Trophoblast cell (in vitro differentiated cells and primary cell): ENCODE results near the gene ENO1.

Experiments used
- DNase-seq, 2 donors: peaks; one replicate each; pipeline ENCODE4 v3.0.0-alpha.2; 2016
- H2AFZ ChIP-seq: 2 replicates; pipeline ENCODE4 v1.6.1; 2013; ENCODE audit warnings: low read length, moderate library complexity, mild to moderate bottlenecking; ENCODE audit not compliant: insufficient read depth, poor library complexity
- H2AK5ac ChIP-seq: 2 replicates; pipeline ENCODE4 v1.6.1; 2013; ENCODE audit warnings: mild to moderate bottlenecking, low read length
- H2BK120ac ChIP-seq: 2 replicates; pipeline ENCODE4 v1.6.1; 2013; ENCODE audit warnings: low read length, mild to moderate bottlenecking, moderate library complexity; ENCODE audit not compliant: insufficient read depth, poor library complexity
- H2BK12ac ChIP-seq: 2 replicates; pipeline ENCODE4 v1.6.1; 2013; ENCODE audit warnings: mild to moderate bottlenecking, low read length, moderate library complexity
- H2BK5ac ChIP-seq: 2 replicates; pipeline ENCODE4 v1.6.1; 2013; ENCODE audit warnings: low read length, low read depth, moderate library complexity, mild to moderate bottlenecking; ENCODE audit not compliant: poor library complexity
- H3K14ac ChIP-seq: 2 replicates; pipeline ENCODE4 v1.6.1; 2013; ENCODE audit warnings: mild to moderate bottlenecking, low read length
- H3K18ac ChIP-seq: 2 replicates; pipeline ENCODE4 v1.6.1; 2013; ENCODE audit warnings: mild to moderate bottlenecking, low read length
- H3K23ac ChIP-seq: 2 replicates; pipeline ENCODE4 v1.6.1; 2013; ENCODE audit warnings: low read length
- H3K27ac ChIP-seq: 2 replicates; pipeline ENCODE4 v1.5.1; 2013; ENCODE audit warnings: low read depth, mild to moderate bottlenecking, inconsistent platforms, low read length, moderate library complexity
- H3K27me3 ChIP-seq: 2 replicates; pipeline ENCODE4 v1.6.1; 2013; ENCODE audit warnings: inconsistent platforms, mild to moderate bottlenecking, low read length, moderate library complexity; ENCODE audit not compliant: insufficient read depth
- H3K36me3 ChIP-seq, 2 experiments: 1 replicate in 1 of 2; 2 replicates in 1 of 2; pipeline ENCODE4 v1.6.1; 2013; ENCODE audit warnings: low read length in 2 of 2, mild to moderate bottlenecking in 2 of 2, moderate library complexity in 1 of 2; ENCODE audit not compliant: insufficient read depth in 2 of 2, control insufficient read depth in 1 of 2
- H3K4ac ChIP-seq: 2 replicates; pipeline ENCODE4 v1.6.1; 2013; ENCODE audit warnings: low read depth, mild to moderate bottlenecking, low read length, moderate library complexity
- H3K4me1 ChIP-seq, 2 experiments: 1 replicate in 1 of 2; 2 replicates in 1 of 2; pipeline ENCODE4 v1.6.1; 2013; ENCODE audit warnings: low read length in 2 of 2, mild to moderate bottlenecking in 2 of 2, moderate library complexity in 1 of 2; ENCODE audit not compliant: insufficient read depth in 2 of 2, control insufficient read depth in 1 of 2
- H3K4me2 ChIP-seq: 2 replicates; pipeline ENCODE4 v1.6.1; 2013; ENCODE audit warnings: inconsistent platforms, mild to moderate bottlenecking, low read length, moderate library complexity
- H3K4me3 ChIP-seq: 2 replicates; pipeline ENCODE4 v1.5.1; 2013; ENCODE audit warnings: mild to moderate bottlenecking, low read depth, low read length, inconsistent platforms
- H3K79me1 ChIP-seq: one replicate; pipeline ENCODE4 v1.6.1; 2013; ENCODE audit warnings: low read length
- H3K79me2 ChIP-seq: 2 replicates; pipeline ENCODE4 v1.6.1; 2013; ENCODE audit warnings: low read length, mild to moderate bottlenecking; ENCODE audit not compliant: control insufficient read depth, insufficient read depth, poor library complexity
- H3K9ac ChIP-seq: 2 replicates; pipeline ENCODE4 v1.6.1; 2013; ENCODE audit warnings: mild to moderate bottlenecking, low read length
- H3K9me3 ChIP-seq: 2 replicates; pipeline ENCODE4 v1.6.1; 2013; ENCODE audit warnings: low read depth, mild to moderate bottlenecking, control low read depth, inconsistent platforms, low read length; ENCODE audit not compliant: insufficient read depth
- H4K12ac ChIP-seq: 2 replicates; pipeline ENCODE4 v1.6.1; 2013; ENCODE audit warnings: low read depth, mild to moderate bottlenecking, low read length, moderate library complexity
- H4K8ac ChIP-seq: 2 replicates; pipeline ENCODE4 v1.6.1; 2013; ENCODE audit warnings: low read depth, mild to moderate bottlenecking, low read length, moderate library complexity
- H4K91ac ChIP-seq: one replicate; pipeline ENCODE4 v1.6.1; 2013; ENCODE audit warnings: low read depth, mild to moderate bottlenecking, low read length, moderate library complexity
- WGBS: extraction: QIAGEN DNeasy Blood & Tissue Kit; methylation state at CpG from one replicate; pipeline ENCODE4 v1.1.7; 2013; ENCODE audit warnings: missing lambda C conversion rate; ENCODE audit not compliant: insufficient read length, insufficient coverage; ENCODE audit errors: extremely low coverage; 5-methylcytosine and 5-hydroxymethylcytosine counted together

Gene ENO1

DNA sequence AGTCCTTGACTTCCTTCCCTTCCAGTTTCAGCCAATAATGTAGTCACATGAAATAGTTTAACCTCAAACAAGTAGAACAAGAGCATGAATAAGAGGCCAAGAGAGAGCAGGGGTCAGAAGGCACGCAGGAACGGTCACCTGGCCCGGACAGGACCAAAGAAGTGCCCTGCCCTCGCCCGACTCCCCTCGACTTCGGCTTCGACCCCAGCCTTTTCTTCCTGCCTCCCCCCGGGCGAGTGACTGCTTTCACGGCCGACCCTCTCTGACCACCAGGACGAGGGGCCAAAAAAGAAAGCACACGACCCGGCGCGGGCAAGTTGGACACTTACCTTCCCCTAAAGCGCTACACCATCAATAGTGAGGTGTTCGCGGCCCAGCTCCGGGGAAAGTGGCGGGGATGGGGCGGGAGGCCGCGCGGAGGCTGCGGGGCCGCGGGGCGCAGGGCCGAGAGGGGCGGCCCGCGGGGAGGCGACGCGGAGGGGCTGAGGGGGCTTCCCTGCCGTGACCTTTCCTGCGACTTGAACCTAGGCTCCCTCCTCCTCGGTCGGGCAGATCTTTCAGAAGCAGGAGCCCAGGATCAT, 61.6 kb downstream of the ENO1 start:
- Histone ChIP-seq H4K8ac (peak overlapping the region; percentile 81), H3K79me2 (peaks cover 11% of the 10 kb centered on the region), H3K4me3 (peak overlapping the region; percentile 91), H3K9ac (peak overlapping the region; percentile 96), H4K91ac (peak overlapping the region; percentile 85), H3K4ac (peak overlapping the region; percentile 18), H2AFZ (peak overlapping the region; percentile 14), H2BK120ac (peak overlapping the region; percentile 15), H3K27me3 (no peaks in the 10 kb centered on the region), H2BK5ac (peak overlapping the region; percentile 85), H3K9me3 (no peaks in the 10 kb centered on the region), H3K18ac (peak overlapping the region; percentile 95), H3K4me1 (peaks cover 0 to 2% of the 10 kb centered on the region in 2 experiments), H3K4me2 (peak overlapping the region; percentile 65), H4K12ac (peak overlapping the region; percentile 12), H2AK5ac (no peak overlapping the region), H3K79me1 (peaks cover 12% of the 10 kb centered on the region), H3K14ac (peak overlapping the region; percentile 88), H3K27ac (peak overlapping the region; percentile 79), H2BK12ac (no peak overlapping the region), H3K36me3 (no peaks in the 10 kb centered on the region), H3K23ac (no peak overlapping the region)
- DNase-seq = peak in 1 of 2 donors; percentile 42
- WGBS = no CpG with 5 or more reads among the region's 41 CpGs

DNA sequence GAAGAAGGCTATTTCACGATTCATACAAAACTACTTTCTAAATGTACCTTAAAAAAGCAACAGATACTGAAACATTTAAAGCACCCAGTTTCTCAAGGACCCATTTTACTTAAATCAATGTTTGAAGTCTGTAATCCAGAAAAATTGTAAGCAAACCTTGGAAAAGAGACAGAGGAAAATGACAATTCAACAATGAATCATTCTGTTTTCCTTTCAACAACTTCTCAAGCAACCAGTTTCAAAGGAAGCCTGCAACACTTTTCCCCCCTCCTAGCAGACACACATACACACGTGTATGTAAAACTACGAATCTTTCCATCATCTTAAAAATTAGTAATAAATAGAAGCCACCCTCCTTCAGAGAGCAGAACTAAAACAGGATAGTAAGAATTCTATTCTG, 62.2 kb downstream of the ENO1 start:
- DNase-seq = no peak
- no peak overlapping the region for H2BK12ac ChIP-seq
- no peaks in the 10 kb centered on the region for H3K9me3 ChIP-seq
- H3K27ac ChIP-seq = no peak overlapping the region
- H3K4me3 ChIP-seq = no peak overlapping the region
- no peak overlapping the region for H4K91ac ChIP-seq
- no peak overlapping the region for H4K8ac ChIP-seq
- H3K9ac ChIP-seq = no peak overlapping the region
- H4K12ac ChIP-seq = no peak overlapping the region
- H3K79me1 ChIP-seq = peaks cover 12% of the 10 kb centered on the region
- no peak overlapping the region for H2AK5ac ChIP-seq
- H3K14ac ChIP-seq = no peak overlapping the region
- no peak overlapping the region for H3K18ac ChIP-seq
- H3K27me3 ChIP-seq = no peaks in the 10 kb centered on the region
- no peak overlapping the region for H3K4ac ChIP-seq
- H2AFZ ChIP-seq = no peak overlapping the region
- peaks cover 11% of the 10 kb centered on the region for H3K79me2 ChIP-seq
- H3K36me3 ChIP-seq = no peaks in the 10 kb centered on the region
- no peak overlapping the region for H2BK5ac ChIP-seq
- WGBS = no CpG with 5 or more reads among the region's 3 CpGs
- no peak overlapping the region for H3K23ac ChIP-seq
- peaks cover 0 to 2% of the 10 kb centered on the region in 2 experiments for H3K4me1 ChIP-seq
- peak overlapping the region; percentile 65 for H3K4me2 ChIP-seq
- no peak overlapping the region for H2BK120ac ChIP-seq

DNA sequence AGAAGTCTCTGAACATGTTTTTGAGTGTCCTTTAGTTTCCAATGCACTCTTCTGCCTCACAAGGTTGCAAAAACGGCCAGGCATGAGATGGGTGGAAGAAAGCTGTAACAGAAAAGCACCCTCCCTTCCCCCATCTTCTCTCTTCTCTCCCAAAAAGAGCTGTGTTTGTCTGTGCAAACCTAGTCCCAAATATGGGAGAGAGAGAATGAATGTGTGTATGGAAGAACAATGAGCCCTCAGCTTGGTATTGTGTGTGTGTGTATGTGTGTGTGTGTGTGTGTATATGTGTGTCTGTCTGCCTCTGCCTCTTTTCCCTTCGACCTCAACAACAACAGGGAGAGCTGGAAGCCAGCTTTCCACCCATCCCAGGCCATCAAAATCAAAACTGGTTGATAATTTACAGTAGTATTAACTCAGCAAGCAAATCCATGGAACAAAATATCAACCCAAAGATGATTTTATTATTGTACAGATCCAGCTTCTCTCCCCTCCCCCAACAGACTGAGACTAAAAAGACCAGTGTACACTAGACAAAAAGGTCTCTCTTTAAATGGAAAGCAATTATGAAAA, 62.8 kb downstream of the ENO1 start:
- Histone ChIP-seq H3K27me3 (no peaks in the 10 kb centered on the region), H3K4ac (no peak overlapping the region), H3K9me3 (no peaks in the 10 kb centered on the region), H2BK5ac (no peak overlapping the region), H3K9ac (no peak overlapping the region), H2BK12ac (no peak overlapping the region), H3K18ac (no peak overlapping the region), H3K4me1 (peaks cover 0 to 2% of the 10 kb centered on the region in 2 experiments), H2AK5ac (no peak overlapping the region), H3K79me2 (peaks cover 11% of the 10 kb centered on the region), H3K27ac (no peak overlapping the region), H3K79me1 (peaks cover 12% of the 10 kb centered on the region), H4K91ac (no peak overlapping the region), H3K4me3 (no peak overlapping the region), H3K36me3 (no peaks in the 10 kb centered on the region), H3K23ac (no peak overlapping the region), H2AFZ (no peak overlapping the region), H3K4me2 (peak overlapping the region; percentile 60), H4K12ac (no peak overlapping the region), H4K8ac (no peak overlapping the region), H2BK120ac (no peak overlapping the region), H3K14ac (no peak overlapping the region)
- WGBS = no CpG with 5 or more reads among the region's 2 CpGs
- no peak for DNase-seq

DNA sequence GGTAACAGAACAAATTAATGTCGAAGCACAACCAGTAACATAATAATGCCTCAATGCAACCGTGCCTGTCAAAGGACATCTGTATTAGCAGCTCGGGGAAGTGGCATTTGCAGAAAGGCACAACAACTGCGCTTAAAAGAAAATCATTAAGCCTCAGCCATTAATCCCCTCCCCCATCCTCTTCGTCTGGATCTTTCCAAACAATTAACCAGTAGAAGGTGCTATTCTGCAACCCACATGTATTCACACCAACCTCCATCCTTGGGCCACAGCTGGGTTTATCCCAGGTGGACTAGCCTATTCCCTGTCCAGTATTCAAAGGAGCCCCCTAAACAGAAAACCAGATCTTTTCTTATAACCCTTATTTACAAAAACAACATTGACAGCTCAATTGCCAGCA, 63.6 kb downstream of the ENO1 start:
- H3K9me3 ChIP-seq = no peaks in the 10 kb centered on the region
- H3K18ac ChIP-seq = no peak overlapping the region
- no peak overlapping the region for H4K8ac ChIP-seq
- H2BK120ac ChIP-seq = no peak overlapping the region
- no CpG with 5 or more reads among the region's 5 CpGs for WGBS
- H3K4me2 ChIP-seq = no peak overlapping the region
- H3K79me2 ChIP-seq = peaks cover 13% of the 10 kb centered on the region
- no peak overlapping the region for H2BK5ac ChIP-seq
- no peaks in the 10 kb centered on the region for H3K27me3 ChIP-seq
- no peak for DNase-seq
- H2AK5ac ChIP-seq = no peak overlapping the region
- no peak overlapping the region for H3K9ac ChIP-seq
- no peak overlapping the region for H4K91ac ChIP-seq
- no peak overlapping the region for H4K12ac ChIP-seq
- no peaks in the 10 kb centered on the region for H3K36me3 ChIP-seq
- H2AFZ ChIP-seq = no peak overlapping the region
- no peak overlapping the region for H2BK12ac ChIP-seq
- H3K4me1 ChIP-seq = peaks cover 0 to 2% of the 10 kb centered on the region in 2 experiments
- H3K4me3 ChIP-seq = no peak overlapping the region
- no peak overlapping the region for H3K27ac ChIP-seq
- H3K14ac ChIP-seq = no peak overlapping the region
- H3K4ac ChIP-seq = peak overlapping the region; percentile 8
- H3K79me1 ChIP-seq = peaks cover 12% of the 10 kb centered on the region
- no peak overlapping the region for H3K23ac ChIP-seq
